ENCODE data around the gene FBLN1. TPM values are rescaled to one million over a fixed set of nuclear protein-coding genes. Genes with fewer than 3 reads are reported as not detected.

Gene FBLN1
- total and polyA plus RNA-seq, 2 of the 13 experiments (the other 11 are each of a cell fraction or from before 2014, with no cell fraction given), result 37.3 to 103 TPM

DNA sequence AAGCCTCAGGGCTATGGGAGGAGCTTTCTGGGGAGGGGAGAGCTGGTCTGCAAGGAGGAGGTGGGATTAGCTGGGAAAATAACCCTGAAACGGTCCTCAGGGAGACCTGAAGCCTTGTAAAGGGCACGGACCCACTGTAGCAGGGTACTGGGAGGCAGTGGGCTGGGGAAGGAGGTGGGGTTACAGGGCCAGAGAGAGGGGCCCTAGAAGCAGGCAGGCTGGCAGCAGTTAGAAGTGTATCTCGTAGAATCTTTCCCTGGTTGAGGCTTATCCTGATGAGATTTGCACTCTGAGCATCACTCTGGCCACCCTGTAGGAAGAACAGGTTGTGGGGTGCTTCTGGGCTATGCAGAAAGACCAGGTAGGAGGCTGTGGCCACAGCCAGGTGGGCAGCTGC is 29.6 kb downstream of the FBLN1 start:
- Histone ChIP-seq H2AFZ (ENCODE audit: low read length) (no peak overlapping the region), H3K27me3 (ENCODE audit: control insufficient read depth in 1 of 2, insufficient read depth in 2 of 2, low read length in 2 of 2) (no peaks in the 10 kb centered on the region), H3K9ac (ENCODE audit: insufficient read depth, low read depth, low read length) (no peak overlapping the region), H4K20me1 (ENCODE audit: insufficient read depth, low read length) (no peaks in the 10 kb centered on the region), H3K4me3 (replicated peaks in 1 of 3; ENCODE audit: insufficient read depth in 1 of 3, low read depth in 2 of 3, low read length in 3 of 3) (no peak overlapping the region), H3K27ac (ENCODE audit: extremely low read length, insufficient read depth, low read length) (no peak overlapping the region), H3K79me2 (ENCODE audit: insufficient read depth, low read length) (no peaks in the 10 kb centered on the region), H3K4me1 (ENCODE audit: insufficient read depth, low read length) (no peaks in the 10 kb centered on the region), H3K4me2 (ENCODE audit: low read depth, low read length) (no peak overlapping the region), H3K36me3 (replicated peaks in 1 of 2; ENCODE audit: control insufficient read depth in 1 of 2, insufficient read depth in 2 of 2, low read length in 2 of 2) (peaks cover 17 to 66% of the 10 kb centered on the region in 2 experiments), H3K9me3 (ENCODE audit: low read length) (no peaks in the 10 kb centered on the region)
- intact Hi-C loops (cut with micrococcal nuclease; ENCODE audit: unreplicated experiment), result no loop called here
- DNase-seq (ENCODE audit: low spot score) (no peak), FAIRE-seq (no peak), ATAC-seq (no peak; the same call in 2 of the 3 replicates)
- in situ Hi-C loops (cut with HindIII; ENCODE audit: extremely low pct_ligation_motif_present, low pct_unique_long_range_greater_than_20kb), result no loop called here
- no TSS peak for BruUV-seq (replicated peaks)
- POLR2A ChIA-PET, result no interaction called here
- CTCF ChIA-PET (ENCODE audit: low intra/inter-chr PET ratio, low total read pairs), result no interaction called here
- WGBS (ENCODE audit: low lambda C conversion rate), result 97% methylated on average over 3 of the region's 3 CpGs
- TF ChIP-seq KLF11 (CRISPR knock-in tag; IDR thresholded peaks at IDR 0.05), result no peak
- TF ChIP-seq, protein P1, sequence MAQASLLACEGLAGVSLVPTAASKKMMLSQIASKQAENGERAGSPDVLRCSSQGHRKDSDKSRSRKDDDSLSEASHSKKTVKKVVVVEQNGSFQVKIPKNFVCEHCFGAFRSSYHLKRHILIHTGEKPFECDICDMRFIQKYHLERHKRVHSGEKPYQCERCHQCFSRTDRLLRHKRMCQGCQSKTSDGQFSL (CRISPR knock-in tag; IDR thresholded peaks at IDR 0.05), result no peak
- TF ChIP-seq ZNF816 (CRISPR knock-in tag; IDR thresholded peaks at IDR 0.05; ENCODE audit: borderline replicate concordance), result no peak
- TF ChIP-seq, protein P2, sequence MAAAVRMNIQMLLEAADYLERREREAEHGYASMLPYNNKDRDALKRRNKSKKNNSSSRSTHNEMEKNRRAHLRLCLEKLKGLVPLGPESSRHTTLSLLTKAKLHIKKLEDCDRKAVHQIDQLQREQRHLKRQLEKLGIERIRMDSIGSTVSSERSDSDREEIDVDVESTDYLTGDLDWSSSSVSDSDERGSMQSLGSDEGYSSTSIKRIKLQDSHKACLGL (CRISPR knock-in tag; IDR thresholded peaks at IDR 0.05), result no peak
- TF ChIP-seq, protein P3, sequence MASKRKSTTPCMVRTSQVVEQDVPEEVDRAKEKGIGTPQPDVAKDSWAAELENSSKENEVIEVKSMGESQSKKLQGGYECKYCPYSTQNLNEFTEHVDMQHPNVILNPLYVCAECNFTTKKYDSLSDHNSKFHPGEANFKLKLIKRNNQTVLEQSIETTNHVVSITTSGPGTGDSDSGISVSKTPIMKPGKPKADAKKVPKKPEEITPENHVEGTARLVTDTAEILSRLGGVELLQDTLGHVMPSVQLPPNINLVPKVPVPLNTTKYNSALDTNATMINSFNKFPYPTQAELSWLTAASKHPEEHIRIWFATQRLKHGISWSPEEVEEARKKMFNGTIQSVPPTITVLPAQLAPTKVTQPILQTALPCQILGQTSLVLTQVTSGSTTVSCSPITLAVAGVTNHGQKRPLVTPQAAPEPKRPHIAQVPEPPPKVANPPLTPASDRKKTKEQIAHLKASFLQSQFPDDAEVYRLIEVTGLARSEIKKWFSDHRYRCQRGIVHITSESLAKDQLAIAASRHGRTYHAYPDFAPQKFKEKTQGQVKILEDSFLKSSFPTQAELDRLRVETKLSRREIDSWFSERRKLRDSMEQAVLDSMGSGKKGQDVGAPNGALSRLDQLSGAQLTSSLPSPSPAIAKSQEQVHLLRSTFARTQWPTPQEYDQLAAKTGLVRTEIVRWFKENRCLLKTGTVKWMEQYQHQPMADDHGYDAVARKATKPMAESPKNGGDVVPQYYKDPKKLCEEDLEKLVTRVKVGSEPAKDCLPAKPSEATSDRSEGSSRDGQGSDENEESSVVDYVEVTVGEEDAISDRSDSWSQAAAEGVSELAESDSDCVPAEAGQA (IDR thresholded peaks at IDR 0.05; ENCODE audit: low read depth), result no peak
- TF ChIP-seq, protein P3 (CRISPR knock-in tag; IDR thresholded peaks at IDR 0.05; ENCODE audit: borderline replicate concordance), result no peak
- TF ChIP-seq YEATS2 (CRISPR knock-in tag; IDR thresholded peaks at IDR 0.05; ENCODE audit: borderline replicate concordance), result no peak
- no peak for TF ChIP-seq CBFB (CRISPR knock-in tag; IDR thresholded peaks at IDR 0.05)
- no peak for TF ChIP-seq ZNF652 (CRISPR knock-in tag; IDR thresholded peaks at IDR 0.05; ENCODE audit: borderline replicate concordance, low read depth)
- TF ChIP-seq, protein P4, sequence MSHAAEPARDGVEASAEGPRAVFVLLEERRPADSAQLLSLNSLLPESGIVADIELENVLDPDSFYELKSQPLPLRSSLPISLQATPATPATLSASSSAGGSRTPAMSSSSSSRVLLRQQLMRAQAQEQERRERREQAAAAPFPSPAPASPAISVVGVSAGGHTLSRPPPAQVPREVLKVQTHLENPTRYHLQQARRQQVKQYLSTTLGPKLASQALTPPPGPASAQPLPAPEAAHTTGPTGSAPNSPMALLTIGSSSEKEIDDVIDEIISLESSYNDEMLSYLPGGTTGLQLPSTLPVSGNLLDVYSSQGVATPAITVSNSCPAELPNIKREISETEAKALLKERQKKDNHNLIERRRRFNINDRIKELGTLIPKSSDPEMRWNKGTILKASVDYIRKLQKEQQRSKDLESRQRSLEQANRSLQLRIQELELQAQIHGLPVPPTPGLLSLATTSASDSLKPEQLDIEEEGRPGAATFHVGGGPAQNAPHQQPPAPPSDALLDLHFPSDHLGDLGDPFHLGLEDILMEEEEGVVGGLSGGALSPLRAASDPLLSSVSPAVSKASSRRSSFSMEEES (CRISPR knock-in tag; IDR thresholded peaks at IDR 0.05), result no peak

Measured in HepG2 (cell line).